Fibroblast of skin of left quadriceps (primary cell): ENCODE results near the gene SNX32.
A peak's percentile ranks its signal among the peaks of the same experiment; 100 is the strongest.

Source experiments
- DNase-seq, 2 experiments: peaks; one replicate each; pipeline ENCODE4 v3.0.0-alpha.2; 2013; ENCODE audit warnings: low read depth in 2 of 2

The SNX32 gene

DNA sequence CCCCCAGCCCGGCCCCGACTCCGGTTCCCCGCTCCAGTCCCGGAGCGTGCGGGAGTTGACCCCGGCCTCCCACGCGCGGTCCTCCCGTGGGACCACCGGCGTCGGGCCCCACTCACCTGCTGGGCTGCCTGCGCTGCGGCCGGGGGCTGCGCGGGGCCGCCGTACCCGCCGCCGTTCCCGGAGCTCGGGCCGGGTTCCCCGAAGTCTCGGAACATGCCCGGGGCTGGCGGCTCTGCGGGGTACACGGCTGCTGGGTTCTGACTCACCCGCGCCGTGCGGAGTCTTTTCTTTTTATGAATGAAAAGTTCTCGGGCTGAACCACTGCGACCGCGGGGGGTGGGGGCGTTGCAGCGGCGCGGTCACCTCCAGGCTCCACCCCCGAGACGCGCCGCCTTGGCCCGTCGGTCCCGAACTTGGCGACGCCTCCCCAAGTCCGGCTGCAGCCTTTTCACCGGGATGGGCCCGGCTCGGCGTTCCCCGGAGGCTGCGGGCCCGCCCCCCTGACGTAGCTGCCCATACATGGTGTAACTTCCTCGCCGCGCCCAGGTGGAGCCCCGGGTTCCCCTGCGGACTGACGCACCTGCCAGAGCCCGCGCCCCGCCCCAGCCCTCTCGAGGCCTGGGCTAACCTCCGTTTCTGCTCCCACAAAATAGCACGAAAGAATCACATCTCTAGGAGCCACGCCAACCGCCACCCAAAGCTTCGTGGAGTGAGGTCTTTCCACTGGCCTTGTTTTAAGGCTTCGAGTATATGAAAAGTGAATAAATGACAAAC is 66.5 kb downstream of the SNX32 start, which contains the start of gene FOSL1:
TSS of gene FOSL1 (minus strand) at position 264 of the 774 bp plus-strand sequence. CDS start at position 215, 49 bp downstream.
- peak; percentile 80 to 81 for DNase-seq

- no peak for DNase-seq
Measured at GRCh38 chr11:65900899-65901180, 67.1 kb downstream of the SNX32 start.

GRCh38 chr11:65903068-65903481 is 69.3 kb downstream of the SNX32 start:
- DNase-seq: peak in 1 of 2 experiments; percentile 56
